GM19372 (cell line): Measurements from ENCODE around the gene TTC9.

Experiments used
- ATAC-seq: cut with Tn5 transposase; IDR thresholded peaks from one replicate; pipeline ENCODE4 v1.9.1; 2021; ENCODE audit warnings: mild to moderate bottlenecking, low read depth, moderate library complexity; ENCODE audit not compliant: unreplicated experiment

TTC9 gene

DNA sequence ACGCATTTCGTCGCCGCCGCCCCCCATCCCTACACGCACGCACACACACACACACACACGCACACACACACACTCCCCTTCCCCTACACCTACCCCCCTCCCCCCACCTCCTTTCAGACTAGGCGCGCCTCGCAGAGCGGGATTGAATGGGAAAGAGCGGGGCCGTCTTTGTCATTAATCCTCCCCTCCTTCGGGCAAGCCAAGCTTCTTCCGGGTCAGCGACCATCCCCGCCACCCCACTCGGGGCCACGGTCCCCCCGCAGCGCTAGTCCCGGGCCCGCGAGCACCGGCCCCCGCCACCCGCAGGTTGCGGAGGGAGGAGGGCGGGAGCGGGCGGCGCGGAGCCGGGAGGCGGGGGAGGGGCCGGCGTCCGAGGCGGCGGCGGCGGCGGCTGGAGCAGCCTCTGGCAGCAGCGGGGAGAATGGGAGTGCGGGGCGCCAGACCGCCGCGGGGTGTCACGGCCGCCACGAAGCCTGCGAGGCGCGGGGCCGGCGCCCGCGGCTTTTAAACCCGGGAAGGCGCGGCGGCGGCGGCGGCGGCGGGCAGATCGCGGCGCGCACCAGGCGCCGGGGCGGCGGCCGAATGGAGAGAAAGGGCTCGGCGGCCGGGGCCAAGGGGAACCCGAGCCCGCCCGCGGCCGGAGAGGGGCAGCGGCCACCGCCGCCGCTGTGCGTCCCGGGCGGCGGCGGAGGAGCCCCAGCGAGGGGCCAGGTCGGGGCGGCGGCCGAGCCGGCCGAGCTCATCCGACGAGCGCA, at the start of gene TTC9:
TSS of gene TTC9 (plus strand) at position 369 of the 755 bp plus-strand sequence. CDS start at position 583, 214 bp downstream.
- no peak for ATAC-seq

DNA sequence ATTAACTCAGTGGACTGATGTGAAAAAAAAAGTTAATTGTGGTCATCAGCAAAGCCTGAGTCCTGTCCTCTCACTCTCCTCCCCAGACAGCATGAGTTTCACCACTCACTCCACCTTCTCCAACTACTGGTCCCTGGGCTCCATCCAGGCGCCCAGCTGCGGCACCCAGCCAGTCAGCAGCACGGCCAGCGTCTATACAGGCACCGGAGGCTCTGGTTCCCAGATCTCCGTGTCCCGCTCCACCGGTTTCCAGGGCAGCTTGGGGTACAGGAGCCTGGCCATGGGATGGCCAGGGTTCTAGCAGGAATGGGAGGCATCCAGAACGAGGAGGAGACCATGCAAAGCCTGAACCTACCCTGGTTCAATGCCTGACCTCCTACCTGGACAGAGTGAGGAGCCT, 47.3 kb upstream of the TTC9 start:
- ATAC-seq: no peak

DNA sequence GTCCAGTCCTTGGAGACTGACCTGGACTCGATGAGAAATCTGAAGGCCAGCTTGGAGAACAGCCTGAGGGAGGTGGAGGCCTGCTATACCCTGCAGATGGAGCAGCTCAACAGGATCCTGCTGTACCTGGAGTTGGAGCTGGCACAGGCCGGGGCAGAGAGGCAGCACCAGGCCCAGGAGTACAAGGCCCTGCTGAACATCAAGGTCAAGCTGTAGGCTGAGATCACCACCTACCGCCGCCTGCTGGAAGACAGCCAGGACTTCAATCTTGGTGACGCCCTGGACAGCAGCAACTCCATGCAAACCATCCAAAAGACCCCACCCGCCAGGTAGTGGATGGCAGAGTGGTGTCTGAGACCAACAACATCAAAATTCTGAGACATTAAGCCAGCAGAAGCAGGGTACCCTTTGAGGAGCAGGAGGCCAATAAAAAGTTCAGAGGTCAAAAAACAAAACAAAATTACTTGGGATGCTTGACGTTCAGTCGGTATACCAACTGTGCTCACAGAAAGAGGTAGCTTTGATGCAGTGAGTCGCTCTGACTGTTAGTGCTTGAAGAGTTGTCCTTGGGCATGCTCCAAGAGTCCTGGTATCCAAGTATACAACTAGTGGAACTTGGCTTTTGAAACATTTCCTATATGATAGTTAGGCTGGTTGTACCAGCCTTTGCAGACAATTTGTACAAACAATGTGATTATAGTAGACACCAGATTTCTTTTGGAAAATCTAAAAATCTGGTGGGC, 46.1 kb upstream of the TTC9 start:
- ATAC-seq: no peak

DNA sequence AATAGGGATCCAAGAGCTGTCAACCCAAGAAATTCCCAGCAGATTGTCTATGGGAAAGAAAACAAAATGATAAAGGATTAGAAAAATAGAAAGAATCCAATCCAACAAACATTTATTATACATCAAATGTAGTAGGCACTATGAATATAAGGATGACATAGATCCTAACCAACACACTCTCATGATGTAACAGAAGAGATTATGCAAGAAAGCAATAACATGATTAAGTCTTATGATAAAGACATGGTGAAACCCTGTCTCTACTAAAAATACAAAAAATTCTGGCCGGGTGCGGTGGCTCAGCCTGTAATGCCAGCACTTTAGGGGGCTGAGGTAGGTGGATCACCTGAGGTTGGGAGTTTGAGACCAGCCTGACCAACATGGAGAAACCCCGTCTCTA, 44.0 kb upstream of the TTC9 start:
- no peak for ATAC-seq

DNA sequence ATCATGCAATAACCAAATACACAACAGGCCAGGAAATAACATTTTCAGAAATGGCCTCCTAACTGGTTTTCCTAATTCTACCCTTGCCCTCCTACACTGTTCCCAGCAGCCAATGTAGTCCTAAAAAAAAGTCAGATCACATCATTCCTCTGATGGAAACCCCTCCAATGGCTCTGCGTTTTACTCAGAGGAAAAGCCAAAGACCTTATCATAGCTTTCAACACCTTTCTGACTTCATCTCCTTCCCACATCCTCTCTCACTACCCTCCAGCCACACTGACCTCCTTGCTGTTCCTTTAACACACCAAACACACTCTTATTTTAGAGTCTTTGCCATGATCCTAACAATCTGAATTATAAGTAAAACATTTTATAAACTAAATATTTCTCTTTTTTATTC, 42.4 kb upstream of the TTC9 start:
- no peak for ATAC-seq

DNA sequence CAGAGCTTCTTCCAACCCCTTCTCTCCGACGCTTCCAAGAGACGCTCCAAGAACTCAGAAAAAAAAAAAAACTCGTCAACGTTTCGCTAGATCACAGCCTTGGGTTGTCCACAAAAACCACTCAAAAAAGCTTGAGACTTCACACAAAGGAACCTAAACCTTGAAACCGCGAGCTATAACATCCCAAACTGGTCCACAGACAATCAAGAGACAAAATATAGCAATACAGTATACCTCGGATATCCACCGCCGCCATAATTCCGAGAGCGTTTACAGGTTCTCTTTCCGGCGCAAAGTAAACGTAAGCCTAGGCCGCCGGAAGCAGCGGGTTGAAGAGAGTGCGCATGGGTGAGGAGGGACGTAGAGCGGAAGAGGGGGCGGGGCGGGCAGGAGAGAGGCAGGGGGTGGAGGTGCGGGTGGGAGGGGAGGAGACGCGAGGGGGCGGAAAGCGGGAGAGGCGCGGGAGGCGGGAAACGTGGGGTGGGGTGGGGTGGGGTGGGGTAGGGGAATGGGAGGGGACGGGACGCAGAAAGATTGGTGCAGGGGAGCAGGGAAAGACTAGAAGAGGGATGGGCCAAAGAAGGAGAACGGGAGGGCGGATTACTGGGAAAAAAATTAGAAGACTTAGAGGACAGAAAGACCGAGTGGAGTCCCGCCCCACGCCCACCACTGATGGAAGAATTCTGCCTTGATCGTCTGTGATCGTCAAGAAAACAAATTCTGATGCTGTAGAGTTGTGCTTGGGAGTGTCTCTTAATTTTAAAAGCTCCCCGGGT, 41.1 kb upstream of the TTC9 start, which contains the start of gene MED6:
TSS of gene MED6 (minus strand) at position 274 of the 776 bp plus-strand sequence. CDS start at position 256, 18 bp downstream.
- ATAC-seq: peak; percentile 94

DNA sequence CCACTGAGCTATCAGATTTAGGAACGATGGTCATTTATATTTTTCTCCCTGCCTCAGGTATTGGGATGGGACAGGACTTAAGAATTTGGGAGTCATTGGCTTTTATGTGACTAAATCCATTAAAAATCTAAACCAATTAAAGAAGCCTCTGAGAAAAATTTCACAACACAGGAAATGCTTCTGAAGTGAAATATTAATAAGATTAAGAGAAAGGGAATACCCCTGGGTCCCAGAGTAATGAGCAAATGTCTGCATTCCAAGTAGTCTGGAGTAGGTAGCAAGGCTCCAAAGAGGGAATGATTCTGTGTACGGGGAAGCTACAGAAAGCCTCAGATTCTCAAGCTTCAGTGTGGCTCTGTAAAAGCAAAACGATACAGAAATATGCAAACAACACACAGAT, 40.6 kb upstream of the TTC9 start:
- no peak for ATAC-seq

DNA sequence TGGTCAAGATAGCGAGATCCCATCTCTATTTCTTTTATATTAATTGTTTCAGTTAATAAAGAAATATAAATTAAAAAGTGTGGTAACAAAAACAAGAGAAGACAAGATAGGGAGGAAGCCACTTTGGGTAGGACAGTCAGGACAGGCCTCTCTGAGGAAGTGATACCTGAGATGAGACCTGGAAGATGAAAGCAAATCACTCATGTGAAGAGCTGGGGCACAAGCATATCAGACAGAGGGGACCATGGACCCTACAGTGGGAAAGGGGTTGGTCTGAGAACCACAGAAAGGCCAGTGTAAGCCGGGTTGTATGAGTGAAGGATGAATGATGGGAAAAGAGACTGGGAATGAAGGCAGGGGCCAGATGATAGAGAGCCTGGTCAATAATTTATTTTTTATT, 39.5 kb upstream of the TTC9 start:
- ATAC-seq: no peak

DNA sequence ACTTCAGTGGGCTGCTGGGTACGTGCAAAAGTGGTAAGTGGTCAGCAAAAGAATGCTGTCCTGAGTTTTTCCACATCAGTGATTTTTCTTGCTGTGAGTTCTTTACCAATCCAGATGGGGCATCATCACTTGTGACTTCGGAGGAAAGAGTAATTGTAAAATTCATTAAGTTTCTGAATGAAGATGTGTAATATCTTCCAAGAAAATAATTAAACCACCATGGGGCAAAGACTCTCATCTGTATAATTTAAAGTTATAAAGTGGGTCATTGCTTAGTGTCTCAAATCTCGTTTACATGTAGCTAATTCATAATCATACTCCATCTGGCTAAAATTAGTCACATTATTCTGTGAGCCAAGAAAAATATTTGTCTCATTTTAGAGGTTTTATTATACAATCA, 30.5 kb upstream of the TTC9 start:
- ATAC-seq: no peak

DNA sequence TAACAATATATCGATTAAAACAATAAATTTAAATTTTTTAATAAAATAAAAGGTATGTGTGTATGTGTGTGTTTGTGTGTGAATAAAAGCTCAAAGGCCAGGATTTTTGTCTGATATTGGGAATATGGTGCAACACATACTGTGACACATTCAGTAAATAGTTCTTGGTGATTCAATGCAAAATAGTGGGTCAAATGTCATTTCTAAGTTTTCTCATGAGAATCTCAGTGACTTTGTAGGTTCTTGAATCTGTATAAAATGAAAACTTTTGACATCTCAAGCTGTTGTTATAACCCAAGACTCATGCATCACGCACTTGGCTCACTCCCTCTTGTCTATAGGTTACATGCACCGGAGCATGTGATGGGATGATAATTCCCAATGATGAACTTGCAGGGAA, 25.1 kb upstream of the TTC9 start:
- ATAC-seq: no peak

DNA sequence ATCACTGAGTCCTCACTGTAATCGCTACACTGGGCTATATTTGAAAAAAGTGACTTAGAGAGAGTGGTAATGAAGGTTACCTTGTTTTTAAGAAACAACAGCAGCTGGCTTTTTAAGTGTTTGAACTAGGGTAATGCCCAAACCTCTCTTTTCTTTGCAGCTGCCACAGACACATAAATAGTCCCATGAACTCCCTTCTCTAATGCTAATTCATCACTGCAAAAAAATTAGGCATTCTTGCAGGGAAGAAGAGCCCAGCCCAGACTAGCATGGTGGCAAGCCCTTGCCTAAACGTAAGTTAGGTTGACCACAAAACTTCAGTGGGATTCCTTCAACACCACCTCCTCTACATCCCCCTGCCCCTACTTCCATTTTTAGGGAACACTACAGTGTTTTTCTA, 23.4 kb upstream of the TTC9 start:
- ATAC-seq: no peak

DNA sequence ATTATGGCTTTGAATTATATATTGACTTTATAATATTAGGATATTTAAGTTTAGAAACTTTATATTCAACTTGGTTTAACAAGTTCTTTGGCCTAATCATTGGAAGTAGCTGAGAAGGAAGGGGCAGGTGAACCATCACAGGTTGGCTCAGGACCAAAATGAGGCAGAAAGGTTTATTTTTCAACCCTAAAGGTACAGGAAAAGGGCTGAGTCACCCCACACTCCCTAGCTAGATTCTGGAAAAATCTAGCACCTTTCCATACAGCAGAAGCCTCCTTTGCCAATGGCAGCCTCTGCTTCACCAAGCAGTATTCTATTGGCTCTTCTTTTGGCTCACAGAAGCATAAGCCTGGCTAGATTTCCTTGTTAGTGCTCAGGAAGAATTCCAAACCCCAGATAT, 22.0 kb upstream of the TTC9 start:
- no peak for ATAC-seq

DNA sequence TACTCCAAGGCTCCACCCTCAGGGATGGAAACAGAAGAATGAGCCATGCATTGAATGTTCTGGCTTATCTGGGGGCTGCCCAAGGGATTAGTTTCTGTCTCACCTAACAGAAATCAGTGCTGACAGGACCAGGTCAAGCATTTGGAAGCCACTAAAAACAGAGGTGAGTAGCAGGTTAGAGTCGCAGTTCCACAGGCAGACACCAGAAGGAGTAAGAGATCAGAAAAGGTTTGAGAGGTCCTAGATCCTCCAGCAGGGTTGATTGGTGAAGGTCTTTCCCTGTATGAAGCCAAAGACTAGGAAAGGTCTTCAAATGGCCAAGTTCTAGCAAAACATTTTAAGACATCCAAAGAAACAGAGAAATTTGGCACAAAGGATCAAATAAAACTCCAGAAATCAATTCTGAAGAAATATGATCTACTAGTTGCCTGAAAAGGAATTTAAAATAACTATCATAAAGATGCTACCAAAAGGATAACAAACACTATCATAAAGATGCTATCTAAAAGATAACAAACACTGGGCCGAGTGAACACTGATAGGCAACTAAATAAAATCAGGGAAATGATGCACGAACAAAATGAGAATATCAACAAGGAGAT, 19.5 kb upstream of the TTC9 start:
- ATAC-seq: no peak

DNA sequence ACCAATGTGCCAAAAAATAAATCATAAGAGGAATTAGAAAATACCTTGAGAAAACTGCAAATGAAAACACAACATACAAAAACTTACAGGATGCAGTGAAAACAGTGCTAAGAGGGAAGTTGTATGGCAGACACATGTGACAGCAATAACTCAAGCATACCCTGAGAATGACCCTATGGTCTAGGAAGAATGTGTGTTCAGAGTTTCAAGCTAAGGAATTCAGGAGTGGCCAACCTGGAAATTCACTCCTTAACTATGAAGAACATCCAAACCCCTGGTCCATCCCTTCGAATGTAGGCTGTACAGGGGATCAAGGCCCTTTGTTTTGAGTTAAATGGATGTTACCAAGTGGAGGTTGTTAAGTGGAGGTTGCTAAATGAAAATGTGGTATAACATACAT, 16.7 kb upstream of the TTC9 start:
- ATAC-seq: no peak

DNA sequence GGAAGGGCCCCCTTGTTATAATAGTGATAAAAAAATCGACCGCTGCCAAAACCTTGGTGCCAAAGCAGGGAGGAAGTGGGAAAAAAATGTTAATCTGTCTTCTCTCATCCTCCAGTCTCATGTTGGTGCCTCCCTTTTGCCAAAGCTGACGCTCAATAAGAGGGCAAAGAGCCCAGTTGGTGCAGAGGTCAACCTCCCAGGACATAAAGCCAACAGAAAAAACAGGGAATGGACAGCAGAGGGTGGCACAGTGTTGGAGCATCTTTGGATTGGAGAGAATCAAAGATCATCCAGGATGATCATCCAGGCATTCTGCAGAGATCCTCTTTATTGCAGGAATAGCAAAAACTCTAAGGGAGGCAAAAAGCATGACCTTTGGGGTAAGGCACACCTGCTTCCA, 9.8 kb upstream of the TTC9 start:
- ATAC-seq: no peak

DNA sequence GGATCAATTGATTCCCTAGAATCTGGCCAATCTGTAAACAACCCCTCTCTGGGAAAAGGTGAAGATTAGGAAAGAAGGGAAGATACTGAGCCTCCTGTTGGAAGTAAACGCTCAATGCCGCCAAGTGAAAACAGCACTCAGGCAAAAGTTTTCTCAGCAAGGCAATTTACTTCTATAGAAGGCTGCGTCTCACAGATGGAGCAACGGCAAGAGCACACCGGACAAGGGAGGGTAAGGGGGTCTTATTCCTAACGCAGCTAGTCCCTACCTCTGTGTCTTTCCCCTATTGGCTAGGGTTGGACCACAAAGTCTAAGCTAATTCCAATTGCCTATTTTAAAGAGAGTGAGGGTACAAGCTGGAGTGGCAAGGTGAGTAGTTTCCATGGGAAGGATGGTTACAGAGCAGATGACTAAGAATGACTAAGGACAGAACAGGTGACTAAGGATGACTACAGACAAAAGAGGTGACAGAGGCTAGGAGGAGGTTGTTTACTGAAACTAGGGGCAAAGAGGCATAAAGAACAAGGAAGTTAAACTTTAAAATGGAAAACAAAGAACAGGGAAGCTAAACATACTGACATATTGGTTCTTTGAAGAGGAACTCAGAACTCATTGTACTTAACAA, 5.6 kb upstream of the TTC9 start:
- ATAC-seq: no peak

DNA sequence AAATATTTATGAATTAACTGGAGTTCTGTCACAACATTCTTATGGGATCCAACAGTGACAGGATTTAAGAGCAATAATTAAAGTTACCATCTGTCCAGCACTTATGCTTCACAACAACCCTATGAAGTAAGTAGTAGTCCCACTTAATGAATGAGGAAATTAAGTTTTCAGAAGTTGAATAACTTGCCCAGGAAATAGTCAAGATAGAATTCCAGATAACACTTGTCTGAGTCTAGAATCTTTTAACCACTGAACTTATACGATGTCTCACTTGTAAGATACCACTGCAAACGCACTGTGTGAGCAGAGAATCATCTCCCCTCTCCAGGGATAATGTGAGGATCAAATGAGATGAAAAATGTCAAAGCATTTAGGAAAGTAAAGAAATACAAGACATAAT, 3.3 kb upstream of the TTC9 start:
- ATAC-seq: no peak

DNA sequence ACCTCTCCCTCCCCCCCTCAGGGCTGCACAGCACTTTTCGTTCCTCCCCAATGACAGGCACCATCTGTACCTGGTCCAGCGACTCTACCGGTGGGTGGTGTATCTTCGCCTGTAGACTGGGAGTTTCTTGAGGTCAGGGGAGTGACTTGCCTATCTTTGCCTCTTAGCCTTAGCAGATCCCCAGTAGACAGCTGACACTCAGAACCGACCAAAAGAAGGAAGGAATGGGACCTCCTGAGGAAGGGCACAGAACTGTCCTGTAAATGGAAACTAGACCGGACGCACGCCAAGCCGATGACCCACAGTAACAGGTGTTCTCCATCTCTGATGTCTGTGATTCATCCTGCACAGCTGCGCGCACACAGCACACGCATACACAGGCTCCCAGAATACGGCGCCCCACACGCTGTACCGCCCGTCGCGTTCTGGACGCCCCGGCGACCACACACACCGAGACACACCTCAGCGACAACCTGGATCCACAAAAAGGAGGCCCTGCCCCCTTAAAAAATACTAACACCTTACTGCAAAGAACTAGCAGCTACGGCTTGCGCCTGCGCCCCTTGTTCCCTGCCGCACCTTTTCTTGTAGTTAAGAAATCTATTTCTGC, 673 bp upstream of the TTC9 start:
- no peak for ATAC-seq

DNA sequence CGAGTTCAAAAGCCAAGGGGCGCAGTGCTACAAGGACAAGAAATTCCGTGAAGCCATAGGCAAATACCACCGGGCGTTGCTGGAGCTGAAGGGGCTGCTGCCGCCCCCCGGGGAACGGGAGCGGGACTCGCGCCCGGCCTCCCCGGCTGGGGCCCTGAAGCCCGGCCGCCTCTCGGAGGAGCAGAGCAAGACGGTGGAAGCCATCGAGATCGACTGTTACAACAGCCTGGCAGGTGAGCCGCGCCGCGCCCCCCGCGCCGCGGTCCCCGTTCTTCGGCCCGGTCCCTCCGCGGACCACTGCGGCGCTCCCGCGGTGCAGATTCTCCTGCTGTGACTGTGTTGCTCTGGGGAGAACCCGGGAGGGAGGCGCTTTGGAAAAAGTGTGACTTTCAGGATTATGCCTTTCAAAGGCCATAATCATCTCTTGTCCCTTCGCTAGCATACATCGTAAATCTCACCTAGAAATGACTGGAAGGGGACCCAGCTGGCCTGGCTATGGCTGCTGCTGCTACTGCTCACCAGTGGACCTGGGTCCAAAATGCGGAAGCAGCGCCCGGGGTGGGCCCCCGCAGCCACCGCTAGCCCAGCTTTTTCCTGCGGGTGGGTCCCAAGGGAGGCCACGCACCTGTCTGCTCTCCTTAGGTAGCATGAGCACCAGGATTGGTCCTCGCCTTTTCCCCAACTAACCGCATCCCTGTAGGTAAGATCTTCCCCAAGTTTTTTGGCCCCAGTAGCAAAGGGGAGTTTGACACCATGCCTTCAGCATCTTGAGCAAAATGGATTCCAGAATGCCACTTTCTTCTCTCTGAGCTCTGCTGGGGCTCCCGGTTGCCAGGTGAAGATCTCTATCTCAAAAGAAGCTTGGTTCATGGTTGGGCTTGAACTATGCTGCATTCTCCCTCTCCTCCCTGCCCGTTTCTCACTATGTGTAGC, 853 bp downstream of the TTC9 start:
- ATAC-seq: no peak
